NCI-H774 (cell line): Measurements from ENCODE around the gene NLRP11.
"Not testable (repeated sequence)": the region's sequence is repeated elsewhere in the genome, so short reads cannot be mapped to it uniquely, and the experiment has no call there.

ENCODE experiments used
- DNase-seq: peaks from one replicate; lab custom pipeline; 2025; lab: John Stamatoyannopoulos, UW

The NLRP11 gene

DNA sequence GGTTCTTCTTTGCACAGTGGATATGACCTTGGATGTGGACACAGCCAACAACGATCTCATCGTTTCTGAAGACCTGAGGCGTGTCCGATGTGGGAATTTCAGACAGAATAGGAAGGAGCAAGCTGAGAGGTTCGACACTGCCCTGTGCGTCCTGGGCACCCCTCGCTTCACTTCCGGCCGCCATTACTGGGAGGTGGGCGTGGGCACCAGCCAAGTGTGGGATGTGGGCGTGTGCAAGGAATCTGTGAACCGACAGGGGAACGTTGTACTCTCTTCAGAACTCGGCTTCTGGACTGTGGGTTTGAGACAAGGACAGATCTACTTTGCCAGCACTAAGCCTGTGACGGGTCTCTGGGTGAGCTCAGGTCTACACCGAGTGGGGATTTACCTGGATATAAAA is 53.5 kb downstream of the NLRP11 start:
- no peak for DNase-seq

GRCh38 chr19:55777528-55777927 is 54.3 kb downstream of the NLRP11 start:
- no peak for DNase-seq

- DNase-seq = not testable (repeated sequence)
Observed at GRCh38 chr19:55769632-55770031, 62.2 kb downstream of the NLRP11 start.

- DNase-seq = not testable (repeated sequence)
Observed at GRCh38 chr19:55768818-55769217, 63.0 kb downstream of the NLRP11 start, which contains the start of gene RFPL4AL1. Gene RFPL4AL1, plus strand, starts transcription at chr19:55769118. Its CDS starts 2,687 bp downstream, at chr19:55771805.

- DNase-seq = no peak
Observed at GRCh38 chr19:55766466-55766865, 65.3 kb downstream of the NLRP11 start.

DNA sequence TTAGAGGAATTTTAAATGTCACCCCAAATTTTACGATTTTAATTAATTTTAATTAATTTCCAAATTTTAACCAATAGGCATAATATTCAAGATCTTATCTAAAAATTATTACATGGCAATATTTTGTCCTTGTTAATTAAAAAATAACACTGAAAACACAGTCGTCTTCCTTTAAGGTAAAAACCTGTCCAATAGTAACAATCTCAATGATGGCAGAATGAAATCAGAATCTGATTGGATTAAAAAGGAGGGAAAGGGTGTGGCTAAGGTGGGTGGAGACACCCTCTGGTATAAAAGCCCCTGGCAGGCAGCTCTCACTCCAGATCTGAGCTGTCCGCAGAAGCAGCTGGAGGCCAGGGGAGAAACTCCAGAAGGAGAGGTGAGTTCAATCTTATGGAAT is 73.0 kb downstream of the NLRP11 start, which contains the start of gene RFPL4A:
Gene RFPL4A, plus strand, starts transcription at position 301 of the 400 bp plus-strand sequence. CDS start 2,704 bp downstream, outside the sequence.
- not testable (repeated sequence) for DNase-seq

GRCh38 chr19:55756808-55757207 is 75.0 kb downstream of the NLRP11 start:
- DNase-seq = not testable (repeated sequence)

GRCh38 chr19:55753401-55753800 is 78.4 kb downstream of the NLRP11 start:
- DNase-seq = no peak

DNA sequence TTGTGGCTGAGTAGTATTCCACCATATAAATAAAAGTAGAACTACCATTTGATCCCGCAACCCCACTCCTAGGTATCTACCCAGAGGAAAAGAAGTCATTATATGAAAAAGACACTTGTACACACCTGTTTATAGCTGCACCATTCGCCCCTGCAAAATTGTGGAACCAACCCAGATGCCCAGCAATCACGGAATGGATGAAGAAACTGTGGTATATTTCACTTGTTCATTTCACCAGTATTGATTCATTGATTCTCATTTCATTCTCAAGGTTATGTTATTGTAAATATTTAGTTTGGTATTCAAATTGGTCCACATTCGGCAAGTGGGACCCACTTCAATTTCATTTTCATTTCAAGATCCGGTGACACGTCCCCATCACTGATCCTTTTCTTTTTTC is 81.1 kb downstream of the NLRP11 start:
- DNase-seq = no peak

DNA sequence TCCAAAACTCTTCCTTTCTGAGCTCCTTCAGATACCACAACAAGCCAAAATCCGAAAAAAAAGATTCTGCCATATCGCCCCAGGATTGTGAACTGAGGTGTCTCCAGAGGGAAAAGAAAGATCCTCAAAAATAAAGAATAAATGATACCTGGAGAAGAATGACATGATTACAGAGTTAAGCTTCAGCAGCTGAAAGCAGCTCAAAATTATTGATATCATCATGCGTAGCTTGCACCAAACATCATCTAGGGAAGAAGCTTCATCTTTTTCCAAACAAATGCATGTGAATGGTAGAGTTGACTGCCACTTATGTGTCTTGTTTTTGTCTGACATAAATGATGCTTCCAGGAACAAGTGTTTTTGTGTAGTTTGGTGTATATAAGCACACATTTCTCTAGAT is 93.5 kb downstream of the NLRP11 start, which contains the start of gene NLRP9:
Gene NLRP9, minus strand, starts transcription at position 101 of the 400 bp plus-strand sequence. Its CDS starts 28 bp downstream, at position 73.
- no peak for DNase-seq
